K562 (cell line): ENCODE results near the gene HPN.

ENCODE experiments used
- CEBPB ChIP-seq: fragments of 450-650 bp; IDR thresholded peaks from 2 replicates; pipeline ENCODE4 v1.6.1; 2016; ENCODE audit warnings: missing genetic modification characterization, missing compliant biosample characterization
- CREM ChIP-seq: IDR thresholded peaks from 2 replicates; pipeline ENCODE4 v1.6.1; 2014; ENCODE audit warnings: antibody characterized with exemption, low read depth
- CTCF ChIP-seq, 3 experiments: IDR thresholded peaks in 2 of 3; conservative IDR thresholded peaks in 1 of 3; 2 replicates each; pipeline ENCODE4 v1.5.1; 2011 to 2012; ENCODE audit warnings: low read length in 3 of 3, mild to moderate bottlenecking in 3 of 3, control low read depth in 2 of 3, improper control_type of control experiment in 1 of 3, inconsistent platforms in 1 of 3, low read depth in 1 of 3, mixed read lengths in 1 of 3, moderate library complexity in 1 of 3; ENCODE audit not compliant: insufficient read depth in 2 of 3
- E2F1 ChIP-seq: sonication (generic); formaldehyde crosslinking; IDR thresholded peaks from 2 replicates; pipeline ENCODE4 v1.8.1; 2023; ENCODE audit warnings: mild to moderate bottlenecking, missing genetic modification reagents, moderate library complexity
- MTA3 ChIP-seq: fragments of 450-650 bp; formaldehyde crosslinking; IDR thresholded peaks from 2 replicates; pipeline ENCODE4 v1.6.1; 2017; ENCODE audit warnings: mild to moderate bottlenecking, borderline replicate concordance
- POLR2A ChIP-seq: fragments of 450-650 bp; conservative IDR thresholded peaks from 2 replicates; pipeline ENCODE4 v1.6.1; 2016
- PPARD ChIP-seq: fragments of 250-450 bp; sonication (Bioruptor Pico); IDR thresholded peaks from 2 replicates; pipeline ENCODE4 v1.8.0; 2022; ENCODE audit warnings: inconsistent platforms, mild to moderate bottlenecking, moderate library complexity
- TSHZ1 ChIP-seq: fragments of 250-450 bp; sonication (Bioruptor Pico); IDR thresholded peaks from 2 replicates; pipeline ENCODE4 v1.4.0; 2020; ENCODE audit warnings: mild to moderate bottlenecking, moderate library complexity
- ZNF740 ChIP-seq, 3 experiments: fragments of 200-800 bp in 1 of 3; sonication (Bioruptor generic) in 1 of 3; sonication (generic) in 1 of 3; formaldehyde crosslinking in 1 of 3; IDR thresholded peaks; 2 replicates each; pipeline versions ENCODE4 v1.6.1 to v1.8.0; 2016 to 2022; ENCODE audit warnings: mild to moderate bottlenecking in 2 of 3, missing compliant biosample characterization in 2 of 3, missing genetic modification characterization in 2 of 3, missing genetic modification reagents in 1 of 3
- ZNF79 ChIP-seq: fragments of 250-450 bp; sonication (Bioruptor Pico); IDR thresholded peaks from 2 replicates; pipeline ENCODE4 v1.4.0; 2020; ENCODE audit warnings: low read depth, mild to moderate bottlenecking, moderate library complexity

GRCh38 chr19:35089554-35089953 lies 48.0 kb downstream of the HPN start:
- TF ChIP-seq CTCF (IDR thresholded peaks at IDR 0.05 in 2 of 3, conservative IDR thresholded peaks at IDR 0.05 in 1 of 3; ENCODE audit: insufficient read depth in 2 of 3, low read depth in 1 of 3, low read length in 3 of 3): no peak
- no peak for TF ChIP-seq MTA3
- TF ChIP-seq ZNF79 (CRISPR knock-in tag): no peak
- no peak for TF ChIP-seq E2F1 (CRISPR knock-in tag)
- TF ChIP-seq TSHZ1 (CRISPR knock-in tag): no peak
- no peak for TF ChIP-seq CEBPB (tag)
- no peak for TF ChIP-seq CREM
- no peak for TF ChIP-seq PPARD
- no peak for TF ChIP-seq POLR2A
- no peak for TF ChIP-seq ZNF740 (CRISPR knock-in tag; IDR thresholded peaks at IDR 0.05)
- TF ChIP-seq ZNF740 (tag; IDR thresholded peaks at IDR 0.05): no peak
